Stimulated activated CD8-positive, alpha-beta memory T cell treated with anti-CD3 and anti-CD28 coated beads, Interleukin-2, amount 100 ng/mL, for 48 hours (primary cell): ENCODE data around the gene SPTBN1.

ENCODE experiments used
- DNase-seq, 2 donors: peaks; one replicate each; pipeline ENCODE4 v3.0.0-alpha.2; 2020; ENCODE audit warnings: low read depth in 2 of 2

The SPTBN1 gene

DNA sequence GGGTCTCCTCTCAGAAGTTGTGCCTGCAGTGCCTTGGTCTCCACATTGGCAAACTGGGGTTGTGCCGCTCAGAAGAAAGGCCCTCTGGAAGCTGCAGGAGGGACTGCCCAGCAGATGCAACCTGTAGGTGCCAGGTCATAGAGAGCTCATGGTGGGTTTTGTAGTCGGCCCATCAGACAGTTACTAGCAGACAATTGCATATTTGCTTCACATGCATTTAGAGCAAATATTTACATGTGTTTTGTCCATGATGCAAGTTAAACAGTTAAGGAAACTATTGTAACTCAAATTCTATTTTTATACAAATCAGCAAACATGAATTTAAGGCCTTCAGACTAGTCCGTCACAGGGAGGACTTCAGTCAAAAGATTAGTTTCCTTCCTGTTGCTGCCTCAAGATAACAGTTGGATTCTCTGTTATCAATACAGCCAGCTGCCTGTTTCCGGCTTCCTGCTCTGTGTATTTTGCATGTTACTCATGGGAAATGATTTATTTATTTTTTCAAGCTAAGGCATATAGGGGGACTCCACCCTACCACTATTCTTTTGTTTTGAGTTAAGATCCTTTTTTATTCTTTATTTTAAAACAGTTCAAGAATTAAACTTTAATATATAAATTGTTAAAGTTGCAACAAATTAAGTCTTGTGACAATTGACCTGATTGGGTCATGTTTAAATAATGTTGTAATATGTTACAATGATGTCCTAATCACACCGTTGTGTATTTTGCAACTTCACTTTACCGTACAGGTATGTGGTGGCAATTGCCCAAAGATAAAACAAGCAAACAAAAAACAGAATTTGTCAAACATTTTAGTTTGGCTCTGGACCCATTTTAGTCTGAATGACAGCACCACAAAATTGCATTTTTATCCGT, 133.5 kb downstream of the SPTBN1 start:
- no peak for DNase-seq

DNA sequence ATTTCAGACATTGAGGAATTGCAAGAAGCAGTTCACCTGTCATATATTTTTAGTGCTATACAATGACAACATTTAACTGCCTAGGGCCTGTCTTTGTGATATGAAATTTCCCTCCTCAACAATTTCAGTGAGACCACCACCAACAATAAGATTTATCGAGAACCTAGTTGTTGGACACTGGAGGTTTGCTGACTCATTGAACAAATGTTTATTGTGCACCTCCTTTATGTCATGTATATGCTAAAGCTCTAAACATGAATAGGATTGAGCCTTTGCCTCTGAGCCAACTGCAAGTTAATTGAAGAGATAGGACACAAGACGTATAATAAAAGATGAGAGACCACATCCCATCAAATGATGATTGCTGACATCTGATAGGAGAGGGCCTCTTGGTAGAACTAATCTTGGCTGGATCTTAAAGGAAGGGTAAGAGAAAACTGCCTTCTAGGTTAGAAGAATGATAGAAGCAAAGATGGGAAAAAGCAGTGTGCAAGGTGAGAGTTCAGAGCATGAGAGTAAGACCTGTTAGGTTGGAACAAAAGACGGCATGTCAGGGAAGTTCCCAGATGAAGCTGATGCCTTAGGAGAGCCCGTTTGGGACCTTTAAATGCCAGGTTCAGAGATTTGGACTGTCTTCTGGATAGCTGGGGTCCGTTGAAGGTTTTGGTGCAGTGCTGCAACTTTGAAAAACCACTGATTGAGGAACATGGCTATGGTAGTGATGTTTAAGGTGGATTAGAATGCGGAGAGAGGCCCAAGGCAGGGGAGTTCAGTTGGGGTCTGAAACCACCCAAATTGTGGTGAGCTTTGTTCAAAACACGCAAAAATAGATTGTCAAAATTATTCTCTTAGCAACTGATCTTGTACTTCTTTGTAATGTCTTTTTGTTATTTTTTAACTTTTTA, 134.3 kb downstream of the SPTBN1 start:
- DNase-seq = no peak

DNA sequence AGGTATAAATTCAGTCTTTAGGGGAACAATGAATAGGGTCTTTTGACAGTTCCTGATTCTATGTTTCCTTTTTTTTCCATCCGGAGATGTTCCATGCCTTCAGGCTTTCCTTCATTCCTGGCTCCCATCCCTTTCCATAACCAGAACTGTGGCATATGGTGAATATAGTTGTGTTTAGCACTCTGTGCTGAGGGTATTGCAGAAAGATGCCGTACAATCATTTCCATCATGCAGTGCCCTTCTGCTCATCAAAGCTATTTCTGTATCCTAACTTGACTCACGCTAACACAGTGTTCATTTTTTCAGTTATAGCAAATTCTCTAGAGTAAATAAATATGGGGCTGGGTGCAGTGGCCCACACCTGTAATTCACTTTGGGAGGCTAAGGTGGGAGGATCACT, 135.4 kb downstream of the SPTBN1 start:
- DNase-seq = no peak

DNA sequence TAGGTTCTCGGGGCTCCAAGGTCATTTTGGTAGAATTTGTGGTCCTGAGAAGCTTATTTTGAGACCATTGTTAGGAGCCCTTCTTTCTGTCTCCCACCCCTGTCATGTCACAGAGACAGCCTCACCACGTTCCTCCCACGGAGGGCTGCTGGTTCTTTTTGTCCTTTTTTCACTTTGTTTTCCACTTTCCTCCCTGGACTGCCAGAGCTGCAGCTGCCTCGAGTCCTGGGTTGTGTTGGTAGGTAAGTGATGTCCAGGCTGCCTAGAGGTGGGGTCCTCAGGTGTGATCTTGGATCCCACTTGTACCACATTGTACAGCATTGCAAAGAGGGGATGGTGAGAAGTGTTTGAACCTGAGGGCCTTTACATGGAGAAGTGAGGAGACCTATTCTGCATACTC, 137.1 kb downstream of the SPTBN1 start:
- DNase-seq = no peak

DNA sequence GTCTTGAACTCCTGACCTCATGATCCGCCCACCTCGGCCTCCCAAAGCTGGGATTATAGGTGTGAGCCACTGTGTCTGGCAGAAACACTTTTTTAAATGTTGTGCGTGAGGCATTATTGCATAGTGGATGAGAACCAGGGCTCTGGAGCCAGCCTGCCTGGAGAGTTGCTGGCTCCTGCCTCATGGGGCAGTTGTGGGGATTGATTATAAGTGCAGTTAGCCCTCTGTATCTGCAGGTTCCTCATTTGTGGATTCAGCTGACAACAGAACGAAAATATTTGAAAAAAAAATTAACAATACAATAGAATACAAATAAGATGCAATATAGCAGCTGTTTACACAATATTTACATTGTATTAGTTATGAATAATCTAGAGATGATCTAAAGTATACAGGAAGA, 137.9 kb downstream of the SPTBN1 start:
- no peak for DNase-seq

DNA sequence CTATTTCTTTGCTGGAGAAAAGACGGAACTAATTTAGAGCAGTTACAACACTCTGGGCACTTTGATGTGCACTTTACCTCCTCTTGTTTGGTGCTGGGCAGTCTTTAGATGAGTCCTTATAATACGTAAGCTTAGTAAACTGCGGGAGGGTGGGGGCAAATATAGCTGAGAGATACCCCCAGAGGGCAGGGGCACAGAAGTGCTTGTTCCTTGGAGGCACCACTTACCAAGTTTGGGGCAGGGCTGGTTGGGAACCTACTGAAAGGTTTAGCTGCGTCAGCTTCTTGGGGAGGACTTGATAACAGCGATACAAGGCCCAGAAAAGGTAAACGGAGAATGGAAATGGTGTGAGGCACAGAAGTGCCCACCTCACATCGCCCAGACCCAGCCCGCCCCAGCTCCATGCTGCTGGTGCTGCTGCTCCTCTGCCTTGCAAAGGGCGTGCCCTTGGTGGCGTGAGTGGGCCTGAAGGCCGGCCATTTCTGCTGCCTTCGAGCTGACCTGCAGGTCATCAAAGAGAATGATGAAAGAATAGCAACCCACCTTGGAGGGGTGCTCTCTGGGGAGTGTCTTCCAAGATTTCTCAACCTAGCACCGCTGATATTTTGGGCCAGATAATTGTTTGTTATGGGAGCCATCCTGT, 139.2 kb downstream of the SPTBN1 start:
- DNase-seq = no peak

DNA sequence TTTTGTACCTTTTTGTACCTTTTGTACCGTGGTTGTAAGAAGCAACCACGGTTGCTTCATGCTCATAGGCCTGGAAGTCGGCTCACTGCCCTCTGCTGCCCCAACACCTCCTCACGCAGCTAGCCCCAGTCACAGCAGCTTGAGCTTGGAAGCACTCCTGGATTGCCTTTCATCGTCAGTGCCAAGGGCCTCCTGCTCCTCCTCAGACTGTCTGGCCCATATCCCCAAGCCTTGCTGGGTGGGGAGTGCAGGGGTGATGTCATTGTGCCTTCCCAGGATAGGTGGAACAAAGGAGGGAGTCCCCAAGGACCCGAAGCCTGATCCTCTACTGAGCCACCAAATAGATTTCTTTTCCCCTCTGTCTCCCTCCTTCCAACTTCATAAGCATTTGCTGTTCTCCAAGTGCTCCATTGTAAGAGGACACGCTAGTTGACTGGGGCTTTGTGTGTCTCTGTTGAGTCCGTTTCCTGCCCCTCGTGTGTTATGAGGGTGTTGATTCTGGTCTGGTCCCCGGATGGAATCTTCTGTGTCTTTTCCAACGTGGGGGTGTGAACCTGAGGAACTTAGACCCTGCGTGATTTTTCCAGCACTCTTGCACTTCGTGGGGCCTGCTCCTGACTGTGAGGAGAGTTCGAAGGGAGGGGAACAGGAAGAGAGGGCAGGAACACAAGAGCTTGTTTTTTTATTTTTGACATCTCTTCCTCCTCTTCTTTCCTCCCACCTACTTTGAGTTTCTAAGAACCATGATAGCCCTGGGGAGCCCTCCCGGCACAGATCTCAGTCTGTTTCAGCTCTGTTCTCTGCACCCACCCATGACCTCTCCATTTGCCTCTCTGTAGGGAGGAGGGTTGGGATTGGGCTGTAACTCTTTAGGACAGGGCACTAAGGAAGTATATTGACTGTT, 140.1 kb downstream of the SPTBN1 start:
- DNase-seq = no peak

DNA sequence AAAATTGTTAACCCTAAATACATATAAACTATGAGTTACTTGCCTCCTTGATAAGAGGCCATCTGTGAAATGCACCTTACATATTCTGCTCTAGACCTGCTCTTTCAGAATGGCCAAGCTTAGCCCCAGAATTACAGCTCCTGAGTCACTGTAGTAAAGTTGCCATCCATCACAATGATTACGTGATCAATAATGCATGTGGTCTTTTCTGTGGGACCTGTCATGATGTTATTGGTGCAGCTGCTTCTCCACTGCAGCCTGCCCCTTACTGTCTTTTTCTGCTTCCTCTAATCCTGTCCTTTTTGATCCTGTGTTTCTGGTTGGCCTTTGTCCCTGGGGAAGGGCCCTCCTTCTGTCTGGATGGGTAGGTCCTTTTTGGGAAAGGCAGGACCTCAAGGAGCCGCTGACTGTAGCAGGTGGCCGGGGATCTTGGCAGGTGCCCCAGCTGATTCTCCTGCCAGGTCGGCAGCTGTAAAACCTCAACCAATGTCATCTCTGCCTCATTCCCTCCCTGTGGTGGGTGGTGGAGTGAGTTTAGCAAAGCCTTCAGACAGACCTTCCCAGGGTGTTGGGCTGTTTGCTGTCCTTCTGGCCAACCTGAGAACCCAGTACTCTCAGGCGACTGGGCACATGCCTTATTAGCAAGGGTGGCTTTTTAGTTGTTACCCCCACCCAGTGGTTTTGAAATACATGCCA, 141.2 kb downstream of the SPTBN1 start:
- no peak for DNase-seq

DNA sequence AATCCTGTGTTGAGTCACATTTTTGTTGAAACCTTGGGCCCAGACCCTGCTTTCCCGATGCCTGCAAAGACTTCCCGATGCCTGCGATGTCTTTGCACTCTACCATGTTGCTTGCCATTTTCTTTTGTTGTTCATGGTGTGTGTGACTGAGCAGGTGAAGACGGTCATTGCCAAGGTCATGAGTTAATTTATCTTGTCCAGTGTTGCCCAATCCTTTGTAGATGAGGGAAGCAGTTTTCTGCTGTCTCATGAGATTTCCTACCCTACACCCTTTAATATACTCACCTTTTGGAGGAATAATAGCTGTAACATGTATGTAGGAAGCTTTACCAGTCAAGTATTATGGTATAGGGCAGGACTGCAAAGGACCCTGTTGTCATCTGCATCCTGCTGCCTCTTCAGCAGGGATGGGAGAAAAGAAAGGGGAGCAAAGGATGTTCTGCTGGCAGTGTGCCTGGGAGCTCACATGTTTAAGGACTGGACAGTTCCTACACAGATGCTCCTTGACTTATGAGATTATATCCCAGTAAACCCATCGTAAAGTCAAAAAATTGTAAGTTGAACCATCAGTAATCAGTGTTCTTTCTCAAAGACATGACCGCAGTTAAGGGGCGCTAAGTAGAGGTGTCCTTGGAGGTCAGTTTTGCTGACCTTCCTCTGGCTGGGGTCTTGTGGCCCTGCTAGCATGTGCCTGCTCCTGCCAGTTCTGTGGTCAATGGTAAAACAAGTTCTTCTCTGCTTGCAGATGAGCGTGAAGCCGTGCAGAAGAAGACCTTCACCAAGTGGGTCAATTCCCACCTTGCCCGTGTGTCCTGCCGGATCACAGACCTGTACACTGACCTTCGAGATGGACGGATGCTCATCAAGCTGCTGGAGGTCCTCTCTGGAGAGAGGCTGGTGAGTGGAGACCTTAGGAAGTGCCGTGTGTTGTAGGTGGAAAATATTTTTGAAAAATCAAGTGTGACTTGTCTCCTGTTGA, 142.5 kb downstream of the SPTBN1 start:
- no peak for DNase-seq

DNA sequence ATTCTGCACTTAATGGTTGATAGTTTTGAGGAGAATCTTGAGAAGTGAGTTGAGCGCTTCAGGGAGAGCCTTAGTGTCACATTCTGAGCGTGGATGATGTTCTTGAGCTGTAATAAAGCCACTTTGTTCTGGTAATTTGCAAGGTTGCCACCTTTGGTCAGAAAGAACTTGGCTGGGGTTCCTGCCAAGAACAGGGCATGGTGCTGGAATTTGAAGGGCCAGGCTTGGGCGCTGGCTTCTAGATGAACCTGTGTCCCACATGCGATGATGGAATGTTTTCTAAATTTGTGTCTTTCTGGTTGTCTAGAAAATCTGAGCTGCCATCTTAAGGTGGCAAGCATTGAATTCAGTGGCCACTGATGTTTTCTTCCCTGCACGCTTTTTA, 143.2 kb downstream of the SPTBN1 start:
- DNase-seq = no peak

DNA sequence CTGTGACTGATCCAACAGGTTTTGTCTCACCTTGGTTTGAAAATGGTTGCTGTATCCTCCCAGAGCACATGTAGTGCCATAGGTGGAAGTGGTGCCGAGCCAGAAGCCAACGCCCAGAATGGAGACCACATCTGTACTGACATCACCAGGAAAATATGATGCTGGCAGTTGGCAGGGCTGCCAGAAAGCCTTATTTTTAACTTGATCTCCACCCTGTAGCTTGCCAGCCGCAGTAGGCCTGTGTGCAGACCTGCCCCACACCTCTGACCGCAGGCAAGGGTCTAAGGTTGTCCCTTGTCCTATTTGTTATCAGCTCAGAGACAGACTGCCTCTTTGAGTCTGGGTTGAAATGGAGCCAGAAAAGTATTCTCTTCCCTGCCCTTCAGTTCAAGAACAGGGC, 143.8 kb downstream of the SPTBN1 start:
- DNase-seq = no peak

DNA sequence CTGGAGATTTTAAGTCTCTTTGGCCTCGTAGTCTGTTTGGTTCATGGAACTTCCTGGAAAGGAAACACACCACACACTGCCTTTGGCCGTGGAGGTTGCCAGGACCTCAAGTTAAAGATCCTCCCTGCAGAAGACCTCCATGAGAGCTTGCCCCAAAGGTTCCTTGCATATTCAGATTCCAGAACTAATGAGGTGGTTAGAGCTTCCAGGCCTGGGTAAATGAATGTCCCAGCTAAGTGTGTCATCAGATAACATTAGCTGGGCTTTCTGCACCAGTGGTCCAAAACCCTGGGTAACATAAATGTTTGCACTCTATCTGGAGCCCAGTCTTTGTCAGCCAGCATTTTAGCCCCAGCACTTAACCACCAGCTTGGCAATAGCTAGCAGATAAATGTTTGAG, 145.2 kb downstream of the SPTBN1 start:
- DNase-seq = no peak

DNA sequence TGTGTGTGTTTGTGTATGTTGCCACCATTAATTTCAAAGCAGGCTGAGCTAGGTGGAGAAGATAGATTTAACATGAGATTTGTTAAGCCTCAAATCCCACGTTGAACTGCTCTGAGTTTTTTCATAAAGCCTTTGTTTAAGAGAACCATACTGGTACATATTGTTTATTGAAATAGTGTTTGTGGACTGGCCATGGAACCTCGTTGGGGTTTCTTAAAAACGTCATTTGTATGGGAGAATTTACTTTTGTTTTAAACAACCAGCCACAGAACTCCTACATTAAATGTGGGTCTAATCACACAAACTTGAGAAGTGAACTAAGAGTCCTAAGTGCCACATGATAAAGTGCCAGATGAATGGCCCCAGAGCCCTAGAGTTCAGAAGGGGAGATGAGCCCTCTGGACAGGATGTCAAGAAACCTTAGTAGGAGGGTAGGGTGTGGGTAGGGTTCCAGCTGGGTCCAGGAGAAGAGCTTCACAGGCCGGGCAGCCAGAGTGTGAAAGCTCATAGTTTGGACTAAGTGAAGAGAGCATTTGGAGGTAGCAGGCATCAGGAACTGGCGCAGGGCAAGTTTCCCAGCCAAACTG, 146.7 kb downstream of the SPTBN1 start:
- no peak for DNase-seq

DNA sequence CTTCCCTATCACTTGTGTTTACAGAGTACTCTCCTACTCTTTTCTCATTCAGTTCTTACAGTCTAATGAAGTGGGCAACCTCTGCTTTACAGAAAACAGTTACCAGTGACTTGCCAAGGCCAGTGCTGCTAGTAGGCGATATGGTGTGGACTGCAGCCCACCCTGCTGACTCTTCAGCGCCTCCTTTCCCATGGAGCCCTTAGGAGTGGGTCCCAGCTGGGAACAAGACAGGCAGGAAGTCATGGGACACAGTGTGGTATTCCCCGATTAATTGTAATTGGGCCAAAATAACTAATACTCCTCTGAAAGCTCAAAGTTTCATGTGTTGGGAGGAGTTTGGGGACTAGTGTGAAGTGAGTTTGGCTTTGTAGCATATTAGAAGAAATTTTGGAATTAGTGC, 147.2 kb downstream of the SPTBN1 start:
- no peak for DNase-seq

DNA sequence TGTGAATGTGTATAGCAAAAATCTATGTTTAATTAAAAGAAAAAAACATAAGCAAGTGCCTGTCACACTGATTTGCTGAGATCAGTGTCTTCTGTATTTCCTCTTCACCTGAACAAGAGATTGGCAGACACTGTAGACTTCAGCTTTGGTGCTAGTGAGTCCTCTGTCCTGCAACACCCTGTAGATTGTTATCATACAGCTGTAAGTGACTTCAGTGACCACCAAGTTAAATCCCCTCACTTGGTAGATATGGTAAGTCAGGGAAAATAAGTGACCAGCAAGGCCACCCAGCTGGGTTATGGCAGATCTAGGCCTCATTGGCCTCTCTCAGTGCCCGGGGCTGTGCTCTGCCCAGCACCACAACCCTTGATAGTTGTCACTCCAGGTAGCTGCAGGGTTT, 147.7 kb downstream of the SPTBN1 start:
- no peak for DNase-seq

DNA sequence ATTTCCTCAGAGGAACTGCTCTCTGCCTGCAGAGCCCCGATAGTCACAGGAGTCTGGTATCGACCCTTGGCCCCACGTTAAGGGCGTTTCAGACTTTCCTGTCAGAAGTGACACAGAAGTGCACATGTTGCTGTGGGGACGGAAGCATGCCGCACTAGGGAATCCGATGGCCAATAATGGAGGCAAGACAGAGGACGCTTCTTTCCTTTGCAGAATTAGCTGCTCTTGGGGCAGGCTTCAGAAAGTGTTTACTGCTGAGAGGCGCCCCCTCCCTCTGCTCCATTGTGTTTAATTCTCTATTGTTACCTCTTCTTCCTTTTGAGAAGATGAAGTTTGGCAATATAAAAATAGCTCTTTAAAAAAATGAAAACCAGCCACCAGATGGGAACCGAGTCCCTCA, 148.7 kb downstream of the SPTBN1 start:
- DNase-seq = no peak

DNA sequence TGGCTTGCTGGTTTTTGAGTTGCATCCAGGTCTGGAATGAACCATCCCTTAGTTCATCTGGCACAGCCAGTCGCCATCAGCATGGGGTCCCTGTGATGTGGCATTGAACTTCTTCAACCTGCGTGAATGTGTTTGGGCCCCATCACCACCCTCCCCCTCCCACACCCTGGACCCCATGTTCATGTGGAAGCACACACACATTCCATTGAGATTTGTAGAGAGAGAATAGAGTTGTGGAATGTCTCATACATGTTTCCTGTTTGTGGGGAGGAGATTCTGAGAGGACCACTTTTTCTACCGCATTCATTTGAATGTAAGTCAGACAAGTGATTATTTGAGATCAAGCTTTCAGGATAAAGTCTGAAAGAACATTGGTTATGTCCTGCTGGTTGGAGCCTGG, 149.7 kb downstream of the SPTBN1 start:
- no peak for DNase-seq

DNA sequence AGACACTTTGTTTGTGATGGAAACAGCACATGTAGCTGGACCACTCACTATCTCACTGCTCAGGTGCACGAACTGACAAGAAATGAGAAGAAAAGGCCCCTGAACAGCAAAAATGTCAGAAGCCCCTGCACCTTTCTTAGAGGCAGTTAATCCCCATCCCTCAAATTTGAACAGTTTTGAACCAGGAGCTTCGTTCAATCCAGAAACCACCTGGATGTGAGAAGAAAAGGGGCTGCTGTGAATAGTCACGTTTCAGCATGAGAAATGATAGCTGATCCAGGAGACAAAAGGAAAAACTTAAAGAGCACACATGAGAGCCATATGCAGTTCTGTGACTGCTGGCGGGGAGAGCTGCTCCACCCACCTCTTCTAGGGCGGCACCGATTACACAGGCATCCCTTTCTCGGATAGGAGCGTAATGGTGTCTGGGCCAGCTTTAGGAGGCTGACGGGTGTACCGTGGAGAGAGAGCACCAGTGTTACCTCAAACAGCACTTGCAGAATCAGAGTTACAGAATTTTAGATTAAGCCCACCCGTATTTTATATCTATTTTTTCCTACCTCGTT, 150.3 kb downstream of the SPTBN1 start:
- DNase-seq = no peak

DNA sequence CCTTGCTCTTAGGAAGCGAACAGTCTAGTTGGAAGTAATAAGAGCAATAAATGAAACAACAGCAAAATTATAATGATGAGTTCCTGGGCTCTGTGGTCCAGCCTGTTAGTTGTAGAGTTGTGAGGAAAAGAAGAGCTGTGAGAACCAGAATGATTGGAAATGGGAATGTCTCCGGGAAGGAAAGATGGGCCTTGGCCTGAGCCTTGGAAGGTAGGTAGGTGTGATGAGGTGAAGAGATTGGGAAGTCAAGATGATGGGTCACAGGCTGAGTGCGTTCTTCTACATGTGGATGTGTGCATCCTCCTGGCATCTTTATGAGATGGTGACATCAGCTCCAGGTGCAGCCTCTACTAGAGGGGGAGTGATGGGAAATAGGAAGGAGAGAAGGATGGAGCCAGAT, 152.1 kb downstream of the SPTBN1 start:
- no peak for DNase-seq
